GM11168 (cell line): ENCODE measurements around the gene PRAMEF1.
"Not testable (repeated sequence)": the region's sequence is repeated elsewhere in the genome, so short reads cannot be mapped to it uniquely, and the experiment has no call there.

Experiments used
- in situ Hi-C: fragments of 300-500 bp; cut with MboI; formaldehyde crosslinking; loops from one replicate; pipeline ENCODE4 v1.12.0; 2022; ENCODE audit warnings: low sequenced_read_pairs; ENCODE audit not compliant: unreplicated experiment

Gene PRAMEF1, protein sequence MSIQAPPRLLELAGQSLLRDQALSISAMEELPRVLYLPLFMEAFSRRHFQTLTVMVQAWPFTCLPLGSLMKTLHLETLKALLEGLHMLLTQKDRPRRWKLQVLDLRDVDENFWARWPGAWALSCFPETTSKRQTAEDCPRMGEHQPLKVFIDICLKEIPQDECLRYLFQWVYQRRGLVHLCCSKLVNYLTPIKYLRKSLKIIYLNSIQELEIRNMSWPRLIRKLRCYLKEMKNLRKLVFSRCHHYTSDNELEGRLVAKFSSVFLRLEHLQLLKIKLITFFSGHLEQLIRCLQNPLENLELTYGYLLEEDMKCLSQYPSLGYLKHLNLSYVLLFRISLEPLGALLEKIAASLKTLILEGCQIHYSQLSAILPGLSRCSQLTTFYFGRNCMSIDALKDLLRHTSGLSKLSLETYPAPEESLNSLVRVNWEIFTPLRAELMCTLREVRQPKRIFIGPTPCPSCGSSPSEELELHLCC

DNA sequence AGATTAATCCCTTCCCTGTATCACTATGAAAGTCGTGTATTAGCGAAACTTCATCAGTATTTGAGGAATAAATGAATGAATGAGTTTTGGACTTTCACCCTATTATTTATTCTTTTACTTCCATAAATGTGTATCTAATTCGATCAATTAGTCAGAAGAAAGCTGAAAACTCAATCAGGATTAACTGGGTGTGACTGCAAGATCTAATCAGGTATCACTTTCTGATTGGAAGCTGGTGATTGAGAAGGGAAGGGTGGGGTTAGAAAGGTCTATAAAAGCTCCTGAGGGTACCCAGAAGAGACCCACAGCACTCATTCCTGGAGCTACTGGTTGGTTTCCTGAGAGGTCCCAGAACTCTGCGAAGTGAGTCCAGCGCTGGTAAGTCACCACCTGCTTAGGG is at the start of gene PRAMEF1:
Gene PRAMEF1 (plus strand): TSS at position 301 of the 400 bp plus-strand sequence. CDS start 1,831 bp downstream, outside the sequence.
- in situ Hi-C loops: not testable (repeated sequence)

DNA sequence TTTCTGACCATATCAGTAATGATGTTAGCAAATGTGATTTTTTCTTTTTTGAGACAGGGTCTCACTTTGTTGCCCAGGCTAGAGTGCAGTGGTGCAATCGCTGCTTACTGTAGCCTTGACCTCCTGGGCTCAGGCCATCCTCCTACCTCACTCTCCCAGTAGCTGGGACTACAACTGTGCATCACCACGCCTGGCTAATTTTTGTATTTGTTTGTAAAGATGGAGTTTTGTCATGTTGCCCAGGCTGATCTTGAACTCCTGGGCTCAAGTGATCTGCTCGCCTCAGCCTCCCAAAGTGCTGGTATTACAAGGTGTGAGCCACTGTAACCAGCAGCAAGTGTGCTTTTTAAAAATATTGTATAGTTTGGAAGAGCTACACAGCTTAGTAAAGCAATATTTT is 49.3 kb upstream of the PRAMEF1 start:
- in situ Hi-C loops: no loop called here

DNA sequence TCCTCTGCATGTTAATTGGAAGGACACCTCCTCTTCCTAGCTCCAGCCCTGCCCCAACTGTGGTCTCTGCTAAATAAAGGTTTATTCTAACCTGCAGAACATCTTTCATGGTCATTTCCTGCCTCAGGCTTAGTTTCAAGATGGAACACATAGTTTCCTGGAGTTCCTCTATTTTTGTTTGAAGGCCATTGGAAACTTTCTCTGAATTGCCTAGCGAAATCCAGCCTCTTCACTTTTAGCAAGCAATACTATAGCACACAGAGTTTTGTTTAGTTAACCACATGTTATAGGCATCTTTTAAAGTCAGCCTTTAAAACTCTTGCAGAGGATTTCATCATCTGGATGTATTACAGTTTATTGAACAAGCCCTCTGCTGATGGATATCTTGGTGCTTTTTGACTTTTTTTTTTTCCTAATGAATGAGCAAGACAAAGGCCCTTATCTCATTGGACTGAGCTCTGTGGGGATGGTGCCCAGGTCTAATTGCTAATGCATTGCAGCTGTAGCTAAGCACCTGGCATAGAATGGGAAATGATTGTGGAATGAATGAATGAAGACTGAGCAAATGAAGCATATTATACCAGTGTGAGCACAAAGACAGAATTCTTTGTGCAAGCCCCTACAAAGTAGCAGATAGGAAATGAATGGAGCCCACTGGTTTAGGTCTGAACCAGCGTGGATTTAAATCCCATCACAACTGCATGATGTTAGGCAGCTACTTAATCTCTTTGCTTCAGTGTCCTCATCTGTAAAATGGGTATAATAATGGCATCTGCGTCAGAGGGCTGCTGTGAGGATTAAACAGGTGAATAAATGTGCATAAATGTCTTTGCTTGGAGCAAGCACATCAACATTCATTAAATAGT is 45.8 kb upstream of the PRAMEF1 start:
- in situ Hi-C loops: no loop called here

DNA sequence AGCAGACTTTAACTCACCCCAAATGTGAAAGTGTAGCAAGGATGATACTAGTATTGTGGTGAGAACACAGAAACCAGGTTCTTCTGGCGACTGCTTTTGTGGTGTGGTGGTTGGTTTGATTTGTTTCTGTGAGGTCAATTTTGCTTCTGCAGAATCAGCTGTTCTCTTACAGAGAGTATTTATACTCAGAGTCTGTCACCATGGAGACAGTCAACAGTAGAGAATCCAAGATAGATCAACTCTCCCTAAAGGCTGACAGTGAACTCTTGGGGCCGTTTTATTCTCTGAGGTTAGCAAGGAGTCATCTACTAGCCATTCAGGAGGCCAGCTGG is 45.2 kb upstream of the PRAMEF1 start, which contains the start of gene CFAP107:
Gene CFAP107 (plus strand): TSS at position 209 of the 332 bp plus-strand sequence. CDS start 231 bp downstream, outside the sequence.
- in situ Hi-C loops: no loop called here

DNA sequence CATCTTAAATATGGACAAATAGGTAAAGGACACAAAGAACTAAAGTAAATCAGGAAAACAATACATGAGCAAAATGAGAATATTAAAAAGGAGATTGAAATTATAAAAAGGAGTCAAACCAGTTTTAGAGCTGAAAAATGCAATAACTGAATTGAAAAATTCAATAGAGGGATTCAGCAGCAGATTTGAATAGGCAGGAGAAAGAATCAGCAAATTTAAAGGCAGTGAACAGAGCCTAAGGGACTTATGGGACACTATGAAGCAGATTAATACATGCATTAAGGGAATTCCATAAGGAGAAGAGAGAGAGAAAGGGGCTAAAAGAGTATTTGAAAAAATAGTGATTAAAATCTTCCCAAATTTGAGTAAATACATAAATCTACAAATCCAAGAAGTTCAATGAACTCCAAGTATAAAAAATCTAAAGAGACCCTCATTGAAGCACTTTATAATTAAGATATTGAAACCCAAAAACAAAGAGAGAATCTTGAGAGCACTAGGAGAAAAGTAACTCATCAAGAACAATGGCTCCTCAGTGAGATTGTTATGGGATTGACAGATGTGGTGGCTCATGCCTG is 42.3 kb upstream of the PRAMEF1 start:
- in situ Hi-C loops: no loop called here

DNA sequence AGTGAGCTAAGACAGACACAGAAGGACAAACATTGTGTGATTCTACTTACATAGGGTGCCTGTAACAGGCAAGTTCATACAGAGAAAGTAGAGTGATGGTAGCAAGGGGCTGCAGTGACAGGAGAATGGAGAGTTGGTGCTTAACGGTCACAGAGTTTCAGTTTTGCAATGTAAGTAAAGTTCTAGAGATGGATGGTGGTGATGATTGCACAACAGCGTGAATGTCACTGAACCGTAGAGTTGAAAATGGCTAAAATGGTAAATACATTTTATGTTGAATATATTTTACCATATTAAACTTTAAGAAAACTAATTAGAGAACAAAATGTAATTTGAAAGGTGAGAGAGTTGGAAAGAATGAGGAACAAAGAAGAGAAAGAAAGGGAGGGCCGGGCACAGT is 36.5 kb upstream of the PRAMEF1 start:
- in situ Hi-C loops: no loop called here

DNA sequence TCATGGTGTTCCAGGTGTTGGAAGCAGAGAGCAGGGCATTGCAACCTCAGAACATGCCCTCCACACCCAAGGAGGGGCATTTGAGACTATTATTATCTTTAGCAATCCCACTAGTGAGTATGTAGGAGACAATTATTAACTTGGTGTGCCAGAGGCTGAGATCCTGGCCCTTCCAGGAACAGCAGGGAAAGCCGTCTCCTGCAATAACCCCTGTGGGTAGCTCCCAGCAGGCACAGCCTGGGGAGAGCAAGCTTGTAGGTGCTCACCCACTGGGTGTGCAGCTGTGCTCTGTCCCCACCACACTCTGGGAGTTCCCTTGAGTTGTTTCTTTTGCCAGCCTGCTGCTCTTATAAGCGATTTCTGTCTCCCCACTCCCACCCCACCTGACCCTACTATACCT is 34.9 kb upstream of the PRAMEF1 start:
- in situ Hi-C loops: no loop called here

DNA sequence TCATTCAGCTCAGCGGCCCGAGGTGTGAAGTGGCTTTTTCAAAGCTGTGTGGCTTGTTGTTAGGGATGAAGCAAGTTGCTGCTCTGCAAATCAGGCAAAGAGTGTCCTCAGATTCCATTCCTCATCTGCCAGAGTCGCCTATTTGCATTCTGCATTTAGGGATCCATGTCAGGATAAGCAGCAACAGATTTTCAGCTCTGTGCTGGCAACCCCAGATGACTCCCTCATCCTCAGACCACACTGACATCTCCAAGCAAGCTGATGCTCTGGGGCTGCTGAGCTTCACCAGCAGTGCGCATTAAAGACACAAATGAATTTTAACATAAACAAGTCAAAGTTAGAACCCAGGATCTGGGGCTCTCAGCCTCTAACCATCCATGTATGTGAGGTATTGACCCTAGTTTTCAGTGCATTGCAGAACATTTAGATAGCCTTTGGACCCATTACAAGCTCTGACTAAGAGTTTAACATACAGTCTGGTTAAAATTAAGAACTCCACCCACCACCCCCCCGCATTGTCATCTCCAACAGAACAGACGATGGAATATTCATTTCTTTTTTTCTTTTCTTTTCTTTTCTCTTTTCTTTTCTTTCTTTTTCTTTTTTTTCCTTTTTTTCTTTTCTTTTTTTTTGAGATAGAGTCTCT is 34.3 kb upstream of the PRAMEF1 start:
- in situ Hi-C loops: no loop called here

DNA sequence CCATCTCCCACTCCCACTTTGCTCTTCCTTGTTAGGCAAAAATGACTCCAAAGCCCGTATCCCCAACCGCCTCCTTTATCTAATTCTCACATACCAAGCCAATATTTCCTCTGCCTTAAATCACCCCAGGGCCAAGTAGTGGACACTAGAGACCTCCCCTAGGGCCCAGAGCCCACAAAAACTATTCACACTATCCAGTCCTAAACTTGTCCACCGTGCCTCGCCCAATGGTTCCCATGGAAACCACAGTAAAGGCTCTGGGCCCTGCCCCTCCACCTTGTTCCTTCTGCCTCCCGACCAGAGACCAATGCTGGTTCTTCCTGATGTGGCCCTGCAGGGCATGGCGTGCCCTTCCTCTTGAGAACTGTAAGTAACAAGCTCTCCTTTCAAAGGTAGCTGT is 33.4 kb upstream of the PRAMEF1 start:
- in situ Hi-C loops: no loop called here

DNA sequence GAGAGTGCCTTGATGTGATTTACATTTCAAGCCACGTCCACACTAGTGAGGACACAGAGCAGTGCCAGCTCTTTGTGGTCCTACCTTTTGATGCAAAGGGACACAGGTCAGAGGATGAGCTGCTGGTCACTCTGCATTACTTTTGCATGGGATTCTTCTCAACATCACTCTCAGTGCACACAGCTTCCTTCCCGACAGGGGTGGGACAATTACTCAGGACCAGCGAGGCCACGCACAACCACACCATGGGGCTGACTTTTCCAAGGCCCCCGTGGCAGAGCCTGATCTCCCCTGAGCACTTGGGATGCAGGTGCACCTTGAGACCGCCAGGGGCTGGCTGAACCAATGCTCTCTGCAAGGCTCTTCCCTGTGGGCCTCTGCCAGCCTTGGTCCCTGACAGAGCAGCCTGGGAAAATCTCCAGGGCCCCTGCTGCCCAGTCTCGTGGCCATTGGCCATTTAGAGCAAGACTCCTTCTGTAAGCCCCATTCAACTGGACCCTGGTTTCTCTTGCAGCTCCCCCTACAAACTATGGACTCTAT is 30.9 kb upstream of the PRAMEF1 start:
- in situ Hi-C loops: no loop called here

DNA sequence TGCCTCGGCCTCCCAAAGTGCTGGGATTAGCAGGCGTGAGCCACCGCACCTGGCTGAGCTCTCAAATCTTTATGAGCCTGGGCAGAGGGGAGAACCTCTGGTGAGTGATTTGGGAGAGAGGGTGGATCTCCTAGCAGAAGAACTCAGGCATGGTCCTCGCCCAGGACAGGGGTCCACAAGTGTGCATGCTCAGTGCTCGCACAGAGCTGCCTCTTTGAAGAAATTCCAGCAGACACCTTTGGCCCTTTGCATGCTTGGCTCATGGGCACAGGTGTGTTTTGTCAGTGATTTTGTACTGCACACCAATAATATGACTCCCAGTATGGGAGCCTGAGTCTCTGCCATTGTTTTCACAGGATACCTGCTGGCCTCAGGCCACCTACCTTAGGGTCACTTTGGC is 29.4 kb upstream of the PRAMEF1 start:
- in situ Hi-C loops: no loop called here

DNA sequence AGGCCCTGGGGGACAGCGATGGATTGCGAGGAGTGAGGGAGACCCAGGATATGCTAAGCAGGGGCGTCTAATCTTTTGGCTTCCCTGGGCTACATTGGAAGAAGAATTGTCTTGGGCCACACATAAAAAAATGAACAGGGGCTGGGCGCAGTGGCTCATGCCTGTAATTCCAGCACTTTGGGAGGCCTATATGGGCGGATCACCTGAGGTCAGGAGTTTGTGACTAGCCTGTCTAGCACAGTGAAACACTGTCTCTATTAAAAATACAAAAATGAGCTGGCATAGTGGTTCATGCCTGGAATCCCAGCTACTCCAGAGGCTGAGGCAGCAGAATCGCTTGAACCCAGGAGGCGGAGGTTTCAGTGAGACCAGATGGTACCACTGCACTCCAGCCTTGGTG is 28.4 kb upstream of the PRAMEF1 start:
- in situ Hi-C loops: no loop called here

DNA sequence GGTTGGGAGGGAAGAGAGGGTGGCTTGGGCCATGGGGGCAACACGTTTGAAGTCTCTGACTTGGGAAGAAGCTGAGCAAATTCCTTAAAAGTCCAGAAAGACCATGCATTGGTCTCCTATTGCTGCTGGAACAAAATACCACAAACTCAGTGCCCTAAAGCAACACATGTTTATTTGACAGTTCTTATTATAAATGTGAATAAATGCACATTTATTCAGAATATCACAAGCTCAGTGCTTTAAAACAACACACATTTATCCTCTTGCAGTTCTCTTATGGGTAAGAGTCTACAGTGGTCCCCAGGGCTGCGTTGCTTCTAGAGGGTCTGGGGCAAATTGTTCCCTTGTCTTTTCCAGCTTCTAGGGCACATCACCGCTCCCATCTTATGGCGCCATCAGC is 27.7 kb upstream of the PRAMEF1 start:
- in situ Hi-C loops: no loop called here

DNA sequence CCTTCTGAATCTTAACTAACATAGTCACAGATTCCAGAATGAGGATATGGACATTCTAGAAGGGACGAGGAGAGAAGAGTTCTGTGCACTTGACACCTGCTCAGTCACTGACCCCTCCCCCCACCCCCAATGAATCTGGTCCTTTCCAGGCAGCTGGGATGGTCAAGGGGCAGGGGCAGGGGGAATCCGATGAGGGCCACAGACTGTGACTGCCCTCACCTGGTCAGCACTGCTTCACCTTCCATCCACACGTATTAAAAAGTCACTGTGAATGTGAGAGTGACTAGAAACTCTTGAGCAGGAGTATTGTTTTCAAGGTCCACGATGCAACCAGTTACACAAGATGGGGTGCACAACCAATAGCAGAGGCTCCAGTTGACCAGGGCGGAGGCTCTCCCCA is 27.2 kb upstream of the PRAMEF1 start:
- in situ Hi-C loops: no loop called here

DNA sequence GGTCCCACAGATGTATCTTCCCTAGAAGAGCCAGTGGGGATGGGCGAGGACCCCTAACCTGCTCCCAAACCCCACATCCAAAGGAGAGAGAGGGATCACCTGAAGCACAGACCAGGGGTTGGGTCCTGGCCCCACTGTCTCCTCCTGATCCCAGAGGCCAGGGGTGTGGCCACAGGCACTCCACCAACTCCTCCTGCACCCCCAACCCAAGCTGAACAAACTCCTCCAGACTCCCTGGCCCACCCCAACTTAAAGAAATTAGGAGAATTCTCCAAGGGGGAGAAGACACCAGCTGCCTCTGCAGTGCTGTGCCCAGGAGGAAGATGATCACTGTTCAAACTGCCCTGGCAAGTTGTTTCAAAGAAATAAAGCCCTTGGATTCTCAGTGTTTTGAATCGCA is 22.2 kb upstream of the PRAMEF1 start:
- in situ Hi-C loops: no loop called here

DNA sequence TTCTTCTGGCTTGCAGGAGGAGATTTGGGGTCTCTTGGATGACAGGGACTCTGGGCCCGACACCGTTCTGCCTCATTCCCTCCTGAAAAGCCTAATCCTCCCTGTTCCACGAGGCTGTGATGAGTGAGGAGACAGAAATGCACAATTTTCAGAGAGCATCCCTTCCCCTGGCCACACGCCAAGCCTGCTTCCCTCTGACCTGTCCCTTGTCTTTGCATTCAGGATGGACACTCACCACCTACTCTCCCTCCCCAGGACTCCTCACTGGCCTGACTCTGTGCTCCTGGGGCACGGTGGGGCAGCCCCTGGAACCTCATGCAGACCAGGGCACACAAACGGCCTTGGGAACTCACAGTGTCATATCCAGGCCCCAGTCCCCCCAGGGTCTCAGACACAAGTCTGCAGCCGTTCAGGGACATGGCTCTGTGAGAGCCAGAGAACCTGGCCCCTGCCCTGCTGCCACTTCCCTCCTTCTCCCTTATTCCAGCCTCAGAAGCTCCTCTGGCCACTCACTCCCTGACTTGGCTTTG is 21.2 kb upstream of the PRAMEF1 start:
- in situ Hi-C loops: no loop called here

DNA sequence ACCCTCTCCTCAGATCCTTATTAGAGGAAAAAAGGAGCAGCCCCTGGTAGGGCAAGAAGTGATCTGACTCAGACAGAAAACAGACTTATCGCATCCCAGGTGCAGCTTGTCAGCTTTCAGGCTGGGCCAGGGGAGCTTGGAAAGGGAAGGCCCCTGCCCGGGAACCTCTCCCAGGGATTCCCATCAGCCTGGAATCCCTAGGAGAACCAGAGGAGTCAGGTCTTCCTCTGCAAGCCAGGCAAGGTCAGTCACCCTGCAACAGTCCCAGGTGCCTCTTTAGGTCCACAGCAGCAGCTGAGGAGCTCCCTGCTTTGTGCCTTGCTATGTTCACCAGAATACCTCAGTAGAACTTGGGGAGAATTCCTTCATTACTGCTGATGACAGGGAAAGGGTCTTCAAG is 20.6 kb upstream of the PRAMEF1 start:
- in situ Hi-C loops: no loop called here

DNA sequence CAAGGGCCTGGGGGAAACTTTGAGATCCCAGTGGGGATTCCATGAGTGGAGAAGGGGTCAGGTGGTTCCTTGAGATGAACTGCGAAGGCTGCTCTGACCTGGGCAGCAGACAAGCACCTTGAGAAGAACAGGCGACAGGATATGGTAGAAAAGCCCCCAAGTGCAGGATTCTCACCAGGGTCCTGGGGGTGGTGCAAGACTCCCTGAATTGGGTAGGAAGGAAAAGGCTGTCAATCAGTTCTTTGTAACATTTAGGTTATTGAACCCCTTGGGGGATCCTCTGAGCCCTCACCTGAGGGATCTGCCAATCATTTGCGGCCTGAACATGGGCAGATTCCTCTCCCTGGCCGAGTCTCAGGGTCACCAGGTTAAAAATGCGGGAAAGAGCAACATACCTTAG is 20.0 kb upstream of the PRAMEF1 start:
- in situ Hi-C loops: no loop called here

DNA sequence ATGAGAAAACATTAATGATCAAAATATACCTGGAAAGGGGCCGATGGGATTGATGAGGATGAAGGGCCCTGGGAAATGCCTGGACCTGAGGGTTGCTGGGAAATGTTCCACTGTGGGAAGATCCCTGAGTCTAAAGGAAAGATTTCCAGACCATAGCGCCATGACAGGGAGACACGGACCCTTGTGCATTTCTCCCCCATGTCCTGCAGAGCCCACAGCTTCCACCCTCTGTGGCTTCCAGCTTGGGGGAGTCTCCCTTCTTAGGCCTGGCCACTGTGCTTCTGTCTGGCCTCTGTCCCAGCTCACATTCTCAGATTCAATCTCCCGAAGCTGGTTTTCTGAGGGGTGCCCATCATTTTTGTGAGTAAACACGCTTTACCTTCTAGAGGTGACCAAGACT is 18.7 kb upstream of the PRAMEF1 start:
- in situ Hi-C loops: no loop called here

DNA sequence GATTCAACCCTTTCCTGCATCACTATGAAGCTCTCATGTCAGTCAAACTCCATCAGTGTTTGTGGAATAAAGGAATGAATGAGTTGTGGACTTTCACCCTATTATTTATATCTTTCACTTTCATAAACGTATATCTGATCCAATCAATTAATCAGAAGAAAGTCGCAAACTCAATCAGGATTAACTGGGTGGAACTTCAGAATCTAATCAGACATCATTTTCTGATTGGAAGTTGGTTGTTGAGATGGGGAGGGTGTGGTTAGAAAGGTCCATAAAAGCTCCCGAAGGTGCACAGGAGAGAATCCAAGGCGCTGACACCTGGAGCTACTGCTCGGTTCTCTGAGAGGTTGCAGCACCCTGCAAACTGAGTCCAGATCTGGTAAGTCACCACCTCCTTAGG is 17.8 kb upstream of the PRAMEF1 start, which contains the start of gene PRAMEF12:
Gene PRAMEF12 (plus strand): TSS at position 301 of the 400 bp plus-strand sequence. CDS start 1,130 bp downstream, outside the sequence.
- in situ Hi-C loops: no loop called here
